HG02571 (cell line): ENCODE results near the gene SULT6B1.

Experiments used
- ATAC-seq: cut with Tn5 transposase; IDR thresholded peaks from one replicate; pipeline ENCODE4 v1.9.1; 2021; ENCODE audit warnings: mild to moderate bottlenecking, moderate library complexity; ENCODE audit not compliant: unreplicated experiment

The SULT6B1 gene

DNA sequence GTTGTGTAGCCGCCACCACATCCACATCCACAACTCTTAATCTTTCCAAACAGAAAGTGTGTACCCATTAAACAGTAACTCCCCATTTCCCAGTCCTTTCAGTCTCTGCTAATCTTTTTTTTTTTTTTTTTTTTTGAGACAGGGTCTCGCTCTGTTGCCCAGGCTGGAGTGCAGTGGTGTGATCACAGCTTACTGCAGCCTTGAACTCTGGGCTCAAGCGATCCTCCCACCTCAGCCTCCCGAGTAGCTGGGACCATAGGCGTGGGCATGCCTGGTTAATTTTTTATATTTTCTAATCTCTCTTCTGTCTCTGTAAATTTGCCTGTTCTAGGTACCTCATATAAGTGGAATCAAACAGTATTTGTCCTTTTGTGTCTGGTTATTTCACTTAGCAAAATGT, 35.2 kb downstream of the SULT6B1 start:
- no peak for ATAC-seq

DNA sequence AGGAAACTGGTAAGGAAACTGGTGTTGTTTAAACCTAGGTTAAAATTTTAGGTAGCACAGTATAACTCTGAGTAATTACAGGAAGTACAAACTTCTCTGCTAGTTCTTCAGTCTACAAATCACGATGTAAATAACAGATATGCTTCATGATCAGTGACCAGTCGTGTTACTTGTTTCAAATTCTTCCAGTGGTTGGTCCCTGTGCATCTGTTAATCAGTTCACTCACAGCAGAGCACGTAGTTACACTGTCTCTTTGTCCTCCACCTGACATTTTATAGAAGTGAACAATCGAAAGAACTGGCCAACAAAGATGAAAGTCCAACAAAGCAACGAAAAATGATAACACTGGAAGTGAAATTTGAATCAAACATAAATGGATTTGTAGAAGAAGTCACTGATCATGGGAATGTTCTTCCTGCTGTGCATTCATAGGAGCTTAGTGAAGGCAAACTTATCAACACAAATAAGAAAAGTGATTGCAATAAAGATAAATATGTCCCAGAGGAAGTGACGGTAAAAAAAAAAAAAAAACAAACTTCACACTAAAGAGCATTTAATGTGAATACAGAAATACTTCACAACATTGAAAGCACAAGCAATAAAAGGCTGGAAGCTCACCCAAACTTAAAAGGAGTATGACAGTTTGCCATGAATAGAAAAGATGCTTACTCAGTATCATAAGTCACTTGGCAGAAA, 38.7 kb downstream of the SULT6B1 start:
- no peak for ATAC-seq

DNA sequence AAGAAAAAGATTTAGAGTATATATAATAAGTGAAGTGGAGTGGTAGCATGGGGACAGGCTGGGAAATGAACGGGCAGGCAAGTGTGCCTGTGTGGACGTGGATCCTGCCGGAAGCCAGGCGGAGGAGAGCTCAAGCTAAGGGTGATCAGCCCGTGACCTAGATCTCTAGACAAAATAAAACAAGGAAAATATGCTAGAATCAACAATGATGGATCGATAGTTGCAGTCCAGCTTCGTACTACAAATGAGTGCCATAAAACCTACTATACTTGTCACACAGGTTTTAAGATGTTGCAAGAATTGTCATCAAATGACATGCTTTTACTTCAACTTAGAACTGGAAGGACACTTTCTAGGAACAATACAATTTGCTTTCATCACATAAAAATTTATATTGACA, 40.1 kb downstream of the SULT6B1 start:
- no peak for ATAC-seq

DNA sequence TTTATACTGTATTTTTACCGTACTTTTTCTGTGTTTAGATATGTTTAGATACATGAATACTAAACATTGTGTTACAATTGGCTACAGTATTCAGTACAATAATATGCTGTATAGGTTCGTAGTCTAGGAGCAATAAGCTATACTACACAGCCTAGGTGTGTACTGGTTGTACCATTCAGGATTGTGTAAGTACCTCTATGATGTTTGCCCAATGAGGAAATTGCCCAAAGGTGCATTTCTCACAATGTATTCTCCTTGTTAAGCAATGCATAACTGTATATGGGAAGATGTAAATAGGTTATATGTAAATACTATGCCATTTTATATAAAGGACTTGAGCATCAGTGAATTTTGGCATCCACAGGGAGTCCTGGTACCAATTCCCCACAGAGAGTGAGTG, 42.4 kb downstream of the SULT6B1 start:
- ATAC-seq: no peak

DNA sequence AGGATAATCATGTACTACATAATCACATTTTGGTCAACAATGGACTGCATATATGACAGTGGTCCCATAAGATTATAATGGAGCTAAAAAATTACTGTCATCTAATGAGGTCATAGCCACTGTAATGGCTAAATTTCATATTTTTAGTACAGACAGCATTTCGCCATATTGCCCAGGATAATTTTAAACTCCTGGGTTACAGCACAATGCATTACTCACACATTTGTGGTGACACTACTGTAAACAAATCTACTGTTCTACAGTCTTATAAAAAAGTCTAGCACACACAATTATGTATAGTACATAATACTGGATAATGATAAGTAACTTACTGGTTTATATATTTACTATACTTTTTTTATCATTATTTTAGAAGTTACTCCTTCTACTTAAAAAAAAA, 44.5 kb downstream of the SULT6B1 start:
- ATAC-seq: no peak

DNA sequence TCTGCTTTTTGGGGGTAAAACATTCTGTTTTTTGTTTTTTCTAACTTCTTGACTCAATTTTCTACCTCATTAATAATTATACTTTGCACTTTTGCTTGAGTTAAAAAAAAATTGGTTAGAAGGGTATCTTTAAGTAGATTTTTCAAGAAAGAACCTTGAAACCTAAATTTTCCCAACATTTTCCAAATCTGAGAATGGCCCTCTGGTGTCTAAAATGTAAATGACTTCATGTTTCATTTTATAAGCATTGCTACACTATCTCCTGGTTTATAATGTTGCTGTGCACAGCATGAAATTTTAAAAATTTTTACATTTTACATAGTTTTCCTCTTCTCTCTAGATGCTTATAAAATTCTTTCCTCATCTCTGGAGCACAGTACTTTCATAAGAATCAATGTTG, 45.9 kb downstream of the SULT6B1 start:
- no peak for ATAC-seq

DNA sequence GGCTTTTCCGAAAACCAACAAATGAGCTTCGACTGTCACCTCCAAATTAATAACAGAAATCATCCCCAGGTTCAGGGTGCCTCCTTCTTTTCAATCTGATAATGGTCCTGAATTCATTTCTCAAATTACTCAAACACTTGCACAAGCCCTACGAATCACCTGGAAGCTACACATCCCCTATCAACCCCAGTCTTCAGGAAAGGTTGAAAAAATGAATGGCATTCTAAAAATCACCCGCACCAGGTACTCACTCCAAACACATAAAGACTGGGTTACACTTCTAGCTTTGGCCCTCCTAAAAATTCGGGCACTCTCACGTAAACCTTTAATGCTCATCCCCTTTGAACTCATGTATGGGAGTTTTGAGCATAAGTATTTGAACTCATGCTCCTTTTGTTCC, 55.6 kb downstream of the SULT6B1 start:
- ATAC-seq: no peak

DNA sequence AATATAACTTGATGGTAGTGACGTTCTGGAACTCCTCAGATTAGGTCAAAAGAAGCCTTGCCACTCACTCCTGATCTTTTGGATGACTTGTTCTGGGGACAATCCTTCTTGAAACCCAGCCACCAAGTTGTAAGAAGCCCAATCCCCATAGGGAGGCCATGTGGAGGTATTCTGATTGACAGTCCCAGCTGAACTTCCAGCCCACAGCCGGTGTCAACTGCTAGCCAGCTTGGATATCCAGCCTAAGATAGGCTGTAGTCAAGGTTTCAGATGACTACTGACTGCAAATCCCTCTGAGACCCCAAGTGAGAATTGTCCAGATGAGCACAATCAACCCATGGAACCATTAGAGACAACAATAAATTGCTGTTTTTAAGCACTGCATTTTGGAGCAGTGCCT, 63.1 kb downstream of the SULT6B1 start:
- ATAC-seq: no peak

DNA sequence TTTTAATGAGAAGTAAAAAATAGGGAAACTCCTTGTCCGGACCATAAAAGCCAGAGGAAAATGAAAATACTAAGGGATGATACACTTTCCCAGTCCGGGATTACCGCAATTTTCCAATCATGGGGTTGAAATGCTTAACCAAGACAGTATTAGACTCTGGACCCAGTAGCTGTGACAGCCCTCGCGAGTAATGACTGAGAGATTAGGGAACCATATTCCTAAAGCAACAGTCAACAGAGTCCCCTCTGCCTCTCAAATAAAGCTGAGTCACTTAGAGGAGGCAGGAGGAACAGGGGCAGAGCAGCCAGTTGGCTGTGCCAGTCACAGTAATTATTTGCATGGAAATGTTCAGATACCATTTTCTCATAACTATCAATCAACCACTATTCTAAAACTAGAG, 69.3 kb downstream of the SULT6B1 start:
- ATAC-seq: no peak
